Aorta (tissue), 5 donors: ENCODE data around the gene SFT2D1. TPM values are rescaled to one million over a fixed set of nuclear protein-coding genes. Genes with fewer than 3 reads are reported as not detected.

Experiments used
- ATAC-seq: fragments of 200-7000 bp; cut with Tn5 transposase; one replicate; pipeline ENCODE4 v1.9.1; 2022; ENCODE audit warnings: moderate library complexity; ENCODE audit not compliant: low FRiP score
- DNase-seq, 2 donors: peaks; one replicate each; pipeline ENCODE4 v3.0.0-alpha.2; 2020
- H3K27ac ChIP-seq, 2 donors: one replicate each; pipeline ENCODE4 v1.5.1; 2013; ENCODE audit warnings: low read length in 2 of 2, mild to moderate bottlenecking in 2 of 2, moderate library complexity in 2 of 2, control low read depth in 1 of 2, inconsistent platforms in 1 of 2, low read depth in 1 of 2
- H3K27me3 ChIP-seq, 2 donors: one replicate each; pipeline ENCODE4 v1.6.1; 2013; ENCODE audit warnings: control low read depth in 1 of 2, low read length in 1 of 2, mild to moderate bottlenecking in 1 of 2, moderate library complexity in 1 of 2; ENCODE audit not compliant: insufficient read depth in 2 of 2, control insufficient read depth in 1 of 2
- H3K36me3 ChIP-seq, 2 donors: one replicate each; pipeline ENCODE4 v1.6.1; 2013; ENCODE audit warnings: control low read depth in 1 of 2, low read length in 1 of 2, mild to moderate bottlenecking in 1 of 2; ENCODE audit not compliant: insufficient read depth in 2 of 2, control insufficient read depth in 1 of 2
- H3K4me1 ChIP-seq, 2 donors: one replicate each; pipeline ENCODE4 v1.6.1; 2013; ENCODE audit warnings: low read length in 2 of 2, control low read depth in 1 of 2, mild to moderate bottlenecking in 1 of 2, moderate library complexity in 1 of 2; ENCODE audit not compliant: insufficient read depth in 2 of 2, control insufficient read depth in 1 of 2
- H3K4me3 ChIP-seq, 2 donors: one replicate each; pipeline ENCODE4 v1.5.1; 2013; ENCODE audit warnings: low read length in 2 of 2, control low read depth in 1 of 2, mild to moderate bottlenecking in 1 of 2
- H3K9me3 ChIP-seq: one replicate; pipeline ENCODE4 v1.6.1; 2013; ENCODE audit warnings: mild to moderate bottlenecking, low read length; ENCODE audit not compliant: control insufficient read depth
- WGBS, 2 donors: extraction: QIAGEN DNeasy Blood & Tissue Kit; methylation state at CpG; one replicate each; pipeline ENCODE4 v1.1.7; 2013; 5-methylcytosine and 5-hydroxymethylcytosine counted together
- intact Hi-C, 2 donors: fragments of 100-400 bp; cut with DNase I; formaldehyde crosslinking; loops; one replicate each; pipeline versions ENCODE4 v1.14.2 to v1.15.0; 2022
- polyA plus RNA-seq, 2 donors: library from polyadenylated mRNA; stranded (reverse); fragments of 200-250 nt; gene quantifications; one replicate each; pipeline ENCODE4 v1.2.3, GENCODE V29; 2013
- total RNA-seq, 2 donors: library from RNA; stranded (reverse); fragmentation: NEBNext Ultra II Directional; extraction: Animal tissue kit (Norgen Biotek cat#: 25700); gene quantifications; one replicate each; pipeline ENCODE4 v1.2.1, GENCODE V29; 2021
- donor health status: healthy with polysubstance abuse.
- donor health status: Bipolar disorder and iron deficiency.
- donor health status: DM: no; HTN: no; CAD: no.
- donor health status: DM: no; HTN: no; CAD: no.
- donor health status: DM: yes; HTN: yes; CAD: no.

SFT2D1 gene
- total and polyA plus RNA-seq, 4 donors, result 36.5 to 53.5 (median 37.2) TPM

- no peak for DNase-seq
- intact Hi-C loops, result no loop called here
- H3K4me1 ChIP-seq, result peaks cover 0 to 3% of the 10 kb centered on the region in 2 donors
Observed at GRCh38 chr6:166335378-166336302, 6.7 kb downstream of the SFT2D1 start.

GRCh38 chr6:166334878-166335277 is 7.5 kb downstream of the SFT2D1 start:
- Histone ChIP-seq H3K9me3 (no peaks in the 10 kb centered on the region), H3K27ac (no peak overlapping the region), H3K4me3 (no peak overlapping the region), H3K4me1 (peaks cover 0 to 3% of the 10 kb centered on the region in 2 donors), H3K36me3 (no peaks in the 10 kb centered on the region), H3K27me3 (no peaks in the 10 kb centered on the region)
- DNase-seq (no peak), ATAC-seq (no peak)
- intact Hi-C loops, result no loop called here
- WGBS, 2 donors, result 93 to 96% methylated on average over 8 of the region's 8 CpGs

More at GRCh38 chr6:166335378-166336302, 6.7 kb downstream of the SFT2D1 start:
- Histone ChIP-seq H3K36me3 (no peaks in the 10 kb centered on the region), H3K27me3 (no peaks in the 10 kb centered on the region), H3K4me3 (no peak overlapping the region), H3K27ac (no peak overlapping the region), H3K9me3 (no peaks in the 10 kb centered on the region)
- ATAC-seq, result no peak
- 63 to 71% methylated on average over 11 of the region's 11 CpGs for WGBS, 2 donors

DNA sequence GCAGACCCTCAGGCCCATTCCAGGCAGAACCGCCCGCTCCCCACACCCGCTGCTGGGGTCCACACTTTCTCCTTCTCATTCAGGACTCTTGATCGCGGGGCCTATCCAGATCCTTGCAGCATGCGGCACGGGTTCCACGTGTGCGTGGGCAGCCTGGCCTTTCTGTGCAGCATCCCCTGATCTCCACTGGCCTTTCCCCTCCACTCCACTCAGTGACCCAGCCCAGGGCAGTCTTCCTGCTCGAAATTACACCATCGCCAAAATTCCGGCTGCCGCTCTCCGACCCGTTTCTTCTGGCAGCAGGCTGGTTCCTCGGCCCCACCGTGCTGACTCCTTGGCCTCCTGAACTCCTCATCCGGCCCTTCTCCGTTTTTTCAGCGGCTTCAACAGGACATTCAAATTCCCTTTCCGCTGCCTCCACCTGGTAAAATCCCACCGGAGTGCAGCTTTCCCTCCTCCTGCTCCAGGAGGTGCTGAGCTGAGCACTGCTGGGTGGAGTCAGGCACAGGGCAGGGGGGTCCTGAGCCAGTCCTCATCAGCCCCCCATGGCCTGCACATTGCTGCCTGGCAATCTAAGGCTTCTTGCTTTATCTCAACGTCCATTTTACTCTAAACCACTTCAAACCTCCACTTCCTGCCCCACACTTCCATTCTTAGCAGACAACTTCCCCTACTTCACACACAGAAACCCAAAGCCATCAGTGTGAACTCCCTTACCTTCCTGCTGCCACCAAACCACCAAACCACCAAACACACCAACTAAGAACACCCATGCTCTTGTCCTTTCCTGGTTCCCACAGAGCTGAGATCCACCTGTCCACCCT is 9.0 kb downstream of the SFT2D1 start:
- Histone ChIP-seq H3K27me3 (no peaks in the 10 kb centered on the region), H3K4me1 (no peaks in the 10 kb centered on the region), H3K36me3 (no peaks in the 10 kb centered on the region), H3K4me3 (no peak overlapping the region), H3K27ac (no peak overlapping the region), H3K9me3 (no peaks in the 10 kb centered on the region)
- intact Hi-C loops, result no loop called here
- ATAC-seq (no peak), DNase-seq (no peak)
- 88% methylated on average over 23 of the region's 23 CpGs for WGBS, 2 donors

GRCh38 chr6:166331503-166332415 is 10.6 kb downstream of the SFT2D1 start:
- intact Hi-C loops, result no loop called here
- no peak for DNase-seq
- peaks cover 0 to 5% of the 10 kb centered on the region in 2 donors for H3K36me3 ChIP-seq
- H3K4me1 ChIP-seq, result no peaks in the 10 kb centered on the region
- H3K27ac ChIP-seq, result no peak overlapping the region
- H3K27me3 ChIP-seq, result no peaks in the 10 kb centered on the region
- 84 to 86% methylated on average over 13 of the region's 13 CpGs for WGBS, 2 donors
- no peak overlapping the region for H3K4me3 ChIP-seq
- ATAC-seq, result no peak
- no peaks in the 10 kb centered on the region for H3K9me3 ChIP-seq

DNA sequence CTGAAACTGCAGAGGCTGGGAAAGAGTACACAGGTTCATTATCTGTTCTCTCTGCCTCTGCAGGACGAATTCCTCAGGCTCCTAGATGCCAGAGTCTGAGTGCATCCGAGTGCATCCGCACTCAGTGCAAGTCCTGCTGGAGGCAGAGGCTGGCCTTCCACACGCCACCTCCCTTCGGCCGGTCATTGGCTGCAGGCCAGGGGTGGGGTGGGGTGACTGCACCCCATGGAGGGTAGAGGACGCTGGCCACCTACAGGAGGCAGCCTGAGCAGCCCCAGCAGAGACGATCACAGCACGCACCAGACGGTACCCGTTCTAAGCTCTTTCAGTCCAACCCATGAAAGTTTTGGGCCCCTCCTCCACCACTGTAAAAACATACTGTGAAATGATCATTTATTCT is 11.7 kb downstream of the SFT2D1 start:
- 23 to 25% methylated on average over 11 of the region's 11 CpGs for WGBS, 2 donors
- Histone ChIP-seq H3K4me3 (no peak overlapping the region), H3K36me3 (peaks cover 2 to 6% of the 10 kb centered on the region in 2 donors), H3K27me3 (no peaks in the 10 kb centered on the region), H3K9me3 (no peaks in the 10 kb centered on the region), H3K4me1 (no peaks in the 10 kb centered on the region), H3K27ac (no peak overlapping the region)
- ATAC-seq (peak; percentile 59), DNase-seq (no peak)
- intact Hi-C loops, result no loop called here

GRCh38 chr6:166325383-166326042 is 16.8 kb downstream of the SFT2D1 start:
- intact Hi-C loops, result no loop called here
- no peaks in the 10 kb centered on the region for H3K27me3 ChIP-seq
- WGBS, 2 donors, result 87 to 88% methylated on average over 6 of the region's 6 CpGs

GRCh38 chr6:166323395-166323794 is 18.9 kb downstream of the SFT2D1 start:
- Histone ChIP-seq H3K4me3 (no peak overlapping the region), H3K4me1 (no peaks in the 10 kb centered on the region), H3K27ac (no peak overlapping the region), H3K36me3 (peaks cover 12 to 16% of the 10 kb centered on the region in 2 donors), H3K9me3 (no peaks in the 10 kb centered on the region), H3K27me3 (no peaks in the 10 kb centered on the region)
- 86 to 89% methylated on average over 5 of the region's 5 CpGs for WGBS, 2 donors
- DNase-seq, result no peak
- ATAC-seq, result no peak
- intact Hi-C loops, result no loop called here

More at GRCh38 chr6:166325383-166326042, 16.8 kb downstream of the SFT2D1 start:
- no peak for ATAC-seq
- H3K4me1 ChIP-seq, result no peaks in the 10 kb centered on the region
- peaks cover 10 to 16% of the 10 kb centered on the region in 2 donors for H3K36me3 ChIP-seq
- no peak for DNase-seq
- H3K4me3 ChIP-seq, result no peak overlapping the region
- no peak overlapping the region for H3K27ac ChIP-seq
- H3K9me3 ChIP-seq, result no peaks in the 10 kb centered on the region
